Ramos (cell line): ENCODE measurements around the gene G3BP2.

Experiments used
- in situ Hi-C: fragments of 300-500 bp; cut with MboI; formaldehyde crosslinking; loops from one replicate; pipeline ENCODE4 v1.14.3; 2022; ENCODE audit warnings: low sequenced_read_pairs; ENCODE audit not compliant: unreplicated experiment

Gene G3BP2

GRCh38 chr4:75644095-75644494, 29.1 kb downstream of the G3BP2 start:
- in situ Hi-C loops, result no loop called here

- in situ Hi-C loops, result no loop called here
Observed at GRCh38 chr4:75643651-75644050, 29.6 kb downstream of the G3BP2 start.

- in situ Hi-C loops, result no loop called here
Observed at GRCh38 chr4:75639124-75639695, 34.0 kb downstream of the G3BP2 start.

GRCh38 chr4:75637827-75638226, 35.4 kb downstream of the G3BP2 start:
- in situ Hi-C loops, result no loop called here

GRCh38 chr4:75637176-75637575, 36.0 kb downstream of the G3BP2 start:
- in situ Hi-C loops, result no loop called here

GRCh38 chr4:75634951-75635350, 38.3 kb downstream of the G3BP2 start:
- in situ Hi-C loops, result no loop called here

- in situ Hi-C loops, result no loop called here
Observed at GRCh38 chr4:75634281-75634680, 38.9 kb downstream of the G3BP2 start.

- in situ Hi-C loops, result no loop called here
Observed at GRCh38 chr4:75633846-75634245, 39.4 kb downstream of the G3BP2 start.

GRCh38 chr4:75630937-75631329, 42.3 kb downstream of the G3BP2 start:
- in situ Hi-C loops, result no loop called here

- in situ Hi-C loops, result no loop called here
Observed at GRCh38 chr4:75630174-75630936, 42.9 kb downstream of the G3BP2 start, which contains the start of gene CDKL2. Gene CDKL2, minus strand, starts transcription at chr4:75630528. Its CDS starts 4,540 bp downstream, at chr4:75625988.

- in situ Hi-C loops, result no loop called here
Observed at GRCh38 chr4:75629239-75629638, 44.0 kb downstream of the G3BP2 start.

GRCh38 chr4:75623026-75623425, 50.2 kb downstream of the G3BP2 start:
- in situ Hi-C loops, result no loop called here

GRCh38 chr4:75621715-75622114, 51.5 kb downstream of the G3BP2 start:
- in situ Hi-C loops, result no loop called here

- in situ Hi-C loops, result no loop called here
Observed at GRCh38 chr4:75612306-75612705, 60.9 kb downstream of the G3BP2 start.

GRCh38 chr4:75605928-75606327, 67.3 kb downstream of the G3BP2 start:
- in situ Hi-C loops, result no loop called here

GRCh38 chr4:75599647-75600046, 73.6 kb downstream of the G3BP2 start:
- in situ Hi-C loops, result loop anchor here (25.0 kb wide), 1 partner anchor 463 kb away; the partner anchor contains the start of gene ART3

GRCh38 chr4:75598390-75598789, 74.8 kb downstream of the G3BP2 start:
- in situ Hi-C loops, result loop anchor here (25.0 kb wide), 1 partner anchor 464 kb away; the partner anchor contains the start of gene ART3

- in situ Hi-C loops, result loop anchor here (25.0 kb wide), 1 partner anchor 466 kb away; the partner anchor contains the start of gene ART3
Observed at GRCh38 chr4:75596061-75596460, 77.2 kb downstream of the G3BP2 start.

GRCh38 chr4:75593393-75593792, 79.8 kb downstream of the G3BP2 start:
- in situ Hi-C loops, result loop anchor here (25.0 kb wide), 1 partner anchor 469 kb away; the partner anchor contains the start of gene ART3
